DOHH2 (cell line): ENCODE data around the gene HBD.

Experiments used
- H3F3A ChIP-seq: fragments of 200-600 bp; sonication (generic), shearing (Covaris generic); 2 replicates; pipeline ENCODE4 v1.6.0; 2016; ENCODE audit warnings: antibody characterized with exemption, mild to moderate bottlenecking; ENCODE audit not compliant: control insufficient read depth, insufficient read depth
- H3K27ac ChIP-seq: fragments of 200-600 bp; sonication (generic); 2 replicates; pipeline ENCODE4 v1.5.1; 2014; ENCODE audit warnings: low read depth, mild to moderate bottlenecking, low read length, moderate library complexity
- H3K27me3 ChIP-seq: fragments of 200-600 bp; sonication (generic); 2 replicates; pipeline ENCODE4 v1.6.1; 2014; ENCODE audit warnings: mild to moderate bottlenecking, low read length, mixed read lengths; ENCODE audit not compliant: control insufficient read depth
- H3K36me3 ChIP-seq: fragments of 200-600 bp; sonication (generic); 2 replicates; pipeline ENCODE4 v1.6.1; 2014; ENCODE audit warnings: mild to moderate bottlenecking, low read length, moderate library complexity, mixed read lengths; ENCODE audit not compliant: control insufficient read depth
- H3K4me1 ChIP-seq: fragments of 200-600 bp; sonication (generic); 2 replicates; pipeline ENCODE4 v1.6.1; 2014; ENCODE audit warnings: mild to moderate bottlenecking, low read length, mixed read lengths; ENCODE audit not compliant: control insufficient read depth
- H3K4me2 ChIP-seq: fragments of 200-600 bp; sonication (generic); 2 replicates; pipeline ENCODE4 v1.6.0; 2014; ENCODE audit warnings: mild to moderate bottlenecking, low read length, moderate library complexity
- H3K4me3 ChIP-seq: fragments of 200-600 bp; sonication (generic); 2 replicates; pipeline ENCODE4 v1.5.1; 2014; ENCODE audit warnings: mild to moderate bottlenecking, low read length, mixed read lengths
- H3K79me2 ChIP-seq: fragments of 200-600 bp; sonication (generic); 2 replicates; pipeline ENCODE4 v1.6.1; 2014; ENCODE audit warnings: mild to moderate bottlenecking, low read length, mixed read lengths; ENCODE audit not compliant: control insufficient read depth
- H3K9me2 ChIP-seq: fragments of 200-600 bp; sonication (generic); replicated peaks from 2 replicates; pipeline ENCODE4 v1.6.1; 2014; ENCODE audit warnings: mild to moderate bottlenecking, low read length, mixed read lengths; ENCODE audit not compliant: control insufficient read depth
- H3K9me3 ChIP-seq: fragments of 200-600 bp; sonication (generic); 2 replicates; pipeline ENCODE4 v1.6.1; 2014; ENCODE audit warnings: antibody characterized with exemption, low read length, mixed read lengths; ENCODE audit not compliant: control insufficient read depth, insufficient read depth
- H4K20me1 ChIP-seq: fragments of 200-600 bp; sonication (generic); 2 replicates; pipeline ENCODE4 v1.6.0; 2014; ENCODE audit warnings: low read depth, mild to moderate bottlenecking, antibody characterized with exemption, low read length, moderate library complexity; ENCODE audit not compliant: control insufficient read depth, insufficient read depth
- CTCF ChIP-seq: fragments of 200-600 bp; sonication (generic); IDR thresholded peaks from one replicate; pipeline ENCODE4 v1.5.1; 2014; ENCODE audit warnings: antibody characterized with exemption, mild to moderate bottlenecking, low read depth, low read length; ENCODE audit not compliant: poor library complexity, severe bottlenecking
- EZH2phosphoT487 ChIP-seq: fragments of 200-600 bp; sonication (generic); IDR thresholded peaks from 2 replicates; pipeline ENCODE4 v1.6.1; 2017; ENCODE audit warnings: borderline replicate concordance, mild to moderate bottlenecking, antibody characterized with exemption, low read length, moderate library complexity, mixed read lengths

HBD gene

GRCh38 chr11:5198285-5198684 is 36.0 kb downstream of the HBD start:
- no peaks in the 10 kb centered on the region for H4K20me1 ChIP-seq
- H3K27me3 ChIP-seq, result no peaks in the 10 kb centered on the region
- H3K79me2 ChIP-seq, result no peaks in the 10 kb centered on the region
- H3K36me3 ChIP-seq, result no peaks in the 10 kb centered on the region
- no peaks in the 10 kb centered on the region for H3K4me1 ChIP-seq
- no peak for TF ChIP-seq CTCF
- no peak for TF ChIP-seq EZH2phosphoT487
- no peak overlapping the region for H3K4me3 ChIP-seq
- no peaks in the 10 kb centered on the region for H3K9me3 ChIP-seq
- no peak overlapping the region for H3K27ac ChIP-seq
- H3K9me2 ChIP-seq, result no peaks in the 10 kb centered on the region
- H3F3A ChIP-seq, result no peaks in the 10 kb centered on the region
- H3K4me2 ChIP-seq, result no peak overlapping the region

GRCh38 chr11:5197536-5197935 is 36.7 kb downstream of the HBD start:
- Histone ChIP-seq H3K9me3 (no peaks in the 10 kb centered on the region), H3K27ac (no peak overlapping the region), H3K27me3 (no peaks in the 10 kb centered on the region), H3K4me1 (no peaks in the 10 kb centered on the region), H4K20me1 (no peaks in the 10 kb centered on the region), H3F3A (no peaks in the 10 kb centered on the region), H3K36me3 (no peaks in the 10 kb centered on the region), H3K9me2 (no peaks in the 10 kb centered on the region), H3K4me3 (no peak overlapping the region), H3K79me2 (no peaks in the 10 kb centered on the region), H3K4me2 (no peak overlapping the region)
- TF ChIP-seq EZH2phosphoT487 (no peak), CTCF (no peak)

- Histone ChIP-seq H3K4me3 (no peak overlapping the region), H3K4me1 (no peaks in the 10 kb centered on the region), H4K20me1 (no peaks in the 10 kb centered on the region), H3K9me2 (no peaks in the 10 kb centered on the region), H3K79me2 (no peaks in the 10 kb centered on the region), H3F3A (no peaks in the 10 kb centered on the region), H3K27me3 (no peaks in the 10 kb centered on the region), H3K27ac (no peak overlapping the region), H3K9me3 (no peaks in the 10 kb centered on the region), H3K4me2 (no peak overlapping the region), H3K36me3 (no peaks in the 10 kb centered on the region)
- TF ChIP-seq CTCF (no peak), EZH2phosphoT487 (no peak)
Observed at GRCh38 chr11:5196731-5197130, 37.6 kb downstream of the HBD start.

- no peaks in the 10 kb centered on the region for H3K79me2 ChIP-seq
- H3K4me2 ChIP-seq, result no peak overlapping the region
- no peak overlapping the region for H3K27ac ChIP-seq
- H3K9me2 ChIP-seq, result no peaks in the 10 kb centered on the region
- no peaks in the 10 kb centered on the region for H3K36me3 ChIP-seq
- H3K9me3 ChIP-seq, result no peaks in the 10 kb centered on the region
- no peaks in the 10 kb centered on the region for H3F3A ChIP-seq
- TF ChIP-seq EZH2phosphoT487, result no peak
- H3K4me1 ChIP-seq, result no peaks in the 10 kb centered on the region
- no peaks in the 10 kb centered on the region for H3K27me3 ChIP-seq
- H4K20me1 ChIP-seq, result no peaks in the 10 kb centered on the region
- no peak overlapping the region for H3K4me3 ChIP-seq
Observed at GRCh38 chr11:5196067-5196466, 38.2 kb downstream of the HBD start.
